ENCODE data around the gene ZBP1. TPM values are rescaled to one million over a fixed set of nuclear protein-coding genes. Genes with fewer than 3 reads are reported as not detected.

ZBP1 gene
- total RNA-seq, 2 donors from 2014 or later, result 0.70 to 1.6 TPM

- ATAC-seq (replicated peaks in 1 of 2) (no peak), DNase-seq (no peak)
- no peaks in the 10 kb centered on the region for H3K9me3 Mint-ChIP-seq
- H3K4me1 Mint-ChIP-seq (ENCODE audit: low read depth), result no peaks in the 10 kb centered on the region
- H3K27ac Mint-ChIP-seq, result no peak overlapping the region
- no peak overlapping the region for H3K4me3 Mint-ChIP-seq
- no peaks in the 10 kb centered on the region for H3K36me3 Mint-ChIP-seq (ENCODE audit: insufficient read depth in 2 of 2)
- peaks cover 35% of the 10 kb centered on the region for H3K27me3 Mint-ChIP-seq (ENCODE audit: low read depth)
Observed at GRCh38 chr20:57576617-57577550, 43.3 kb downstream of the ZBP1 start.

DNA sequence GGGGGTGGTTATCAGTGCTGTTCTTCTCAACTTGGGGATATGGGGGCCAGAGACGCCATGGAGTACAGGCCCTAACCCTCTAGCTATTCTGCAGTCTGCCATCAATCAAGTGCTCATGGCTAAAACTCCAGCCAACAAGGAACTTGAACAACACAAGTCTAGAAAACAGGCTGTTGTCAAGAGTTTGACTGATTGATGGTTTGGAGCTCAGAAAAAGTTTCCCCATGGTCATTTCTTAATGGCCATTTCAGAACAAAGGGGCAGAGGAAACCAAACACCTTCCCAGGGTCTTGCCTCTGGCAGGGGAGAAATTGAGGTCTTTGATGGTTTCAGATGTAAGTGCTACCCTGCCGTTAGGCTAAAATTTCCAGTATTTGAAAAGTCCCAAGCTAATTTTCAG lies 44.2 kb downstream of the ZBP1 start:
- peaks cover 26% of the 10 kb centered on the region for H3K27me3 Mint-ChIP-seq (ENCODE audit: low read depth)
- H3K4me3 Mint-ChIP-seq, result no peak overlapping the region
- ATAC-seq (replicated peaks in 1 of 2) (no peak), DNase-seq (no peak)
- H3K9me3 Mint-ChIP-seq, result no peaks in the 10 kb centered on the region
- H3K36me3 Mint-ChIP-seq (ENCODE audit: insufficient read depth in 2 of 2), result no peaks in the 10 kb centered on the region
- no peak overlapping the region for H3K27ac Mint-ChIP-seq
- H3K4me1 Mint-ChIP-seq (ENCODE audit: low read depth), result no peaks in the 10 kb centered on the region

DNA sequence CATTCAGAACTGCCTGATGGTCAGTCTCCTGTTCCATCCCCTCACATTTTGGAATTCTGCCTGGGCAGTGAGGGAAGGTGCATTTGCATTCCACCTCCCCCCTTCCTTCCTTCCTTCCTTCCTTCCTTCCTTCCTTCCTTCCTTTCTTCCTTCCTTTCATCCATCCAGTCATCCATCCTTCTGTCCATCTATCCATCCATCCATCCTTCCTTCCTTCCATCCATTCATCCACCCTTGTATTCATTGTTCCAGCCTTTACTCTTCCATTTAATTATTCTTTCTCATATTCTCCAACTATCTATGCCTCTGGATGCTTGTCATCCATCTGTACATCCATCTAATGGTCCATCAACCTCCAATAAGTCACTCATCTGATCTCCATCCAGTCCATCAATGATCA lies 45.3 kb downstream of the ZBP1 start:
- ATAC-seq (replicated peaks in 1 of 2), result no peak

DNA sequence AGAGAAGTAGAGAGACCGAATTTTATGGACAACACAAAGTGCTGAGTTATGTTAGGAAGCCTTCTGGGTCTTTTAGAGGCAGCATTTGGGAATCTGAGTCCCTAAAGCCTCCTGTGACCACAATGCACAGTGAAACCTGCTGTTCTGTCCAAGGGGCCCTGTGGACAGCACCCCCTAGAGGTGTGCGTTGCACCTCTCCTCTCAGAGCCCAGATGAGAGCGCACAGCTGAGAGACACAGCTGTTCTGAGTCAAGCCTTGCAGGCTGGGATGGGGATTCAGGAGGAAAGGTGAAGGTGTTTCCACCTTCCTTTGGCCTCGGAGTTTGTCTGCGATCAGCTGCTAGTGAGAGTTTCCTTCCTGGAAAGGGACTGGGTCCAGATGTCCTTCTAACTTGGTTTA lies 46.3 kb downstream of the ZBP1 start:
- H3K27ac Mint-ChIP-seq, result no peak overlapping the region
- no peak overlapping the region for H3K4me3 Mint-ChIP-seq
- no peaks in the 10 kb centered on the region for H3K36me3 Mint-ChIP-seq (ENCODE audit: insufficient read depth in 2 of 2)
- H3K27me3 Mint-ChIP-seq (ENCODE audit: low read depth), result peaks cover 11% of the 10 kb centered on the region
- DNase-seq (no peak), ATAC-seq (replicated peaks in 1 of 2) (no peak)
- no peaks in the 10 kb centered on the region for H3K4me1 Mint-ChIP-seq (ENCODE audit: low read depth)
- no peaks in the 10 kb centered on the region for H3K9me3 Mint-ChIP-seq

More for the DNA sequence above, 45.3 kb downstream of the ZBP1 start:
- no peaks in the 10 kb centered on the region for H3K4me1 Mint-ChIP-seq (ENCODE audit: low read depth)
- DNase-seq, result no peak
- H3K27ac Mint-ChIP-seq, result no peak overlapping the region
- H3K4me3 Mint-ChIP-seq, result no peak overlapping the region
- no peaks in the 10 kb centered on the region for H3K36me3 Mint-ChIP-seq (ENCODE audit: insufficient read depth in 2 of 2)
- H3K9me3 Mint-ChIP-seq, result no peaks in the 10 kb centered on the region
- H3K27me3 Mint-ChIP-seq (ENCODE audit: low read depth), result peaks cover 15% of the 10 kb centered on the region

DNA sequence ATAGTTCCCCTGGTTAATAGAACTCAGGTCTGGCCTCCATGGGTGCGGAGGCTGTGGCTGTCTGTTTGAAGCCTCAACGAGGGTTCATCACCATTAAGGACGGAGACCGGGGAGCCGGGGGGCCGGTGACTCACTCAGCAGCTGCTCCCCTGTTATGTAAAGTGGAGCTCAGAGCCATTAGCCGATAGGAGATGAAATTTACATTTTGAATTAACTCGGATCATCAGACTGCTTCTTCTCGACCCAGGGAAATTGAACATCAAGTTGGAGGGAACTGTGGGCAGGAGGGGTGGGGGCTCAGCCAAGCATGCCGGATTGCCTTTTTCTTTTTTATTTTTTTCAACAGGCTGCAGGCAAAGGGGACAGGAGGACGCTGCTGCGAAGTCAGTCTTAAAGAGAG lies 47.0 kb downstream of the ZBP1 start:
- Mint-ChIP-seq H3K36me3 (ENCODE audit: insufficient read depth in 2 of 2) (no peaks in the 10 kb centered on the region), H3K27ac (no peak overlapping the region)

DNA sequence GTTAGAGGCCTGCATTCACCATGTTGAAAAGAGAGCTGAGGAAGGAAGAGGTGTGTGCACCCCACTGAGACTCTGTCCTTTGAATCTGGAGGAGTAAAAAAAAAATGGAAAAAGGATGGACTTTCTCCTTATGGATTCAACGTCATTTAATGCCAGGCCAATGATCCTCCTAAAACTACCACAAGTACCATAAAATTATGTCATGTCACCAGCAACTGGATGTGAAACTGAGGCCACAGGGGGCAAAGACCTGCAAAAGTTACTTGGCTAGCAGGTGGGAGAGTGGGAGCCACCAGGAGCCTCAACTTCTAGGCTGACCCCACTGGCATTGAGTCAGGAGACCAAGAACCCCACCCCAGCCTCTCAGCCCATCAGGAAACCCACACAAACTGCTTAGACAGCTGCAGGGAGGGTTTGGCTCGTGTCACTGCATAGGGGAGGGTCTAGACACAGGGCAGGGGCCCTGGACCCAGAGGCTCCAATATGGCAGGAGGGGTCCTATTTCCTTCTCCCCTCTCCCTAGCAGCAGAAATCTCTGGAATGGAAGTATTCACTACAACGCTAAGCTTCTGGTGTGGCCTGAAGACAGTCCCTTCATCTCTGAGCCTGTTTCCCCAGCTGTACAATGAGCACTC lies 48.3 kb downstream of the ZBP1 start:
- Mint-ChIP-seq H3K36me3 (ENCODE audit: insufficient read depth in 2 of 2) (no peaks in the 10 kb centered on the region), H3K4me1 (ENCODE audit: low read depth) (no peaks in the 10 kb centered on the region), H3K27me3 (ENCODE audit: low read depth) (peaks cover 21% of the 10 kb centered on the region), H3K27ac (no peak overlapping the region), H3K4me3 (no peak overlapping the region), H3K9me3 (no peaks in the 10 kb centered on the region)
- DNase-seq (no peak), ATAC-seq (replicated peaks in 1 of 2) (no peak)

More for the DNA sequence above, 47.0 kb downstream of the ZBP1 start:
- ATAC-seq (replicated peaks in 1 of 2) (no peak), DNase-seq (no peak)
- H3K4me3 Mint-ChIP-seq, result no peak overlapping the region
- H3K4me1 Mint-ChIP-seq (ENCODE audit: low read depth), result no peaks in the 10 kb centered on the region
- H3K27me3 Mint-ChIP-seq (ENCODE audit: low read depth), result peaks cover 14% of the 10 kb centered on the region
- no peaks in the 10 kb centered on the region for H3K9me3 Mint-ChIP-seq

- Mint-ChIP-seq H3K9me3 (no peaks in the 10 kb centered on the region), H3K36me3 (ENCODE audit: insufficient read depth in 2 of 2) (no peaks in the 10 kb centered on the region), H3K4me3 (no peak overlapping the region), H3K4me1 (ENCODE audit: low read depth) (no peaks in the 10 kb centered on the region), H3K27ac (no peak overlapping the region), H3K27me3 (ENCODE audit: low read depth) (peaks cover 21% of the 10 kb centered on the region)
- DNase-seq, result no peak
- ATAC-seq (replicated peaks in 1 of 2), result no peak
Observed at GRCh38 chr20:57570920-57571319, 49.3 kb downstream of the ZBP1 start.

GRCh38 chr20:57570145-57570850 lies 49.9 kb downstream of the ZBP1 start:
- Mint-ChIP-seq H3K4me1 (ENCODE audit: low read depth) (no peaks in the 10 kb centered on the region), H3K27me3 (ENCODE audit: low read depth) (peaks cover 27% of the 10 kb centered on the region), H3K9me3 (no peaks in the 10 kb centered on the region), H3K36me3 (ENCODE audit: insufficient read depth in 2 of 2) (no peaks in the 10 kb centered on the region), H3K4me3 (no peak overlapping the region), H3K27ac (no peak overlapping the region)
- no peak for DNase-seq
- no peak for ATAC-seq (replicated peaks in 1 of 2)

DNA sequence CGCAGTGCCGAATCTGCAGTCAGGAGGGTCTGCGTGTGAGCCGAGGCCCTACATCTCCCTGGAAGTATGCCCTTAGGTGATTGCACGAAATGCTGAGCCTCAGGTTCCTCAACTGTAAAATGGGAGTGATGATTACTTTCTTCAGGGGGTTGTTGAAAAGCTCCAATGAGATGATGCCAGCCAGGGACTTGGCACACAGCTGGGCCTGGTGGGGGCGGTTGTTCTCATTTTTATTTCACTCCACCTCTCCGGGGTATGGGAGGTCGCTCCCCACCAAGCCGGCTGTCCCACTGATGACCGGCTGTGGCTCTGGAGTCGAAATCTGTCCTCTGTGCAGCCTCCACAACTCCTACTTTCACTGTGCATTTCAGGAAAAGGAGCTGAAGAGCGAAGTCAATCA lies 51.3 kb downstream of the ZBP1 start:
- Mint-ChIP-seq H3K36me3 (ENCODE audit: insufficient read depth in 2 of 2) (no peaks in the 10 kb centered on the region), H3K4me1 (ENCODE audit: low read depth) (no peaks in the 10 kb centered on the region), H3K27ac (no peak overlapping the region), H3K4me3 (no peak overlapping the region), H3K27me3 (ENCODE audit: low read depth) (peaks cover 33% of the 10 kb centered on the region), H3K9me3 (no peaks in the 10 kb centered on the region)
- ATAC-seq (replicated peaks in 1 of 2) (no peak), DNase-seq (no peak)

DNA sequence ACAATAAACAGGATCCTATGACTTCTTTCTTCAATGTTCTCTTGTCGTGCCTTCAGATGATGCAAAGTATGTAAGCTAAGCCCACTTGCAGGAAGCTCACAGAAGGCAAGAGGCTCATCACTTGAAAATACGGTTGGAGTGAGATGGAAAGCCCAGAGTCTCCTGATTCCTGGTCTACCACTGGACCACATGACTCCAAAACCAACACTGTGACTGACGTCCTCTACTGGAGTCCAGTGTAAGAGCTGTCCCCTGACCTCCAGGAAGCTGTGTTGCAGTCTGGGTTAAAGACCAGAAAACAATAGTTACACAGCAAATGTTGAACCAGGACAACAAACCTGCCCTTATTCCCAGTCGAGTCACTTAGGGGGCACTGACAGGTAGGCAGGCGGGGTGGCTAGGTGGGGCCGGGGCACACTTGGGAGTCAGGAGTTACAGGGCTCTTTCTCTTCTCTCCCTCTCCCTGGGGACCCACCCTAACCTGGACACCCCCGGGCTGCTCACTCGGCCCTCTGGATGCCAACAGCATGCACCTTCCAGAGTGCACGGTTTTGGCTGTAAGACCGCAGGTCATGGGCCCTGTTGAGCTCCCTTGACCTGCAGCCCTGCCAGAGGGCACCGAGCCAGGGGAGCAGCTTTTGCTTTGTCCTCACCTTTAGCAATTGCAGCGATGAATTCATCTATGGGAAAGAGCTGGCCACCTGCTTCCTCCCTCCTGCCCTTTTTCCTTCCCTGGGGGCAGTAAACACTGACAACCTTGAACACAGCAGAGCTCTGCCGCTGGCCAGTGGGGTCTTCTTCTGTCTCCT lies 51.9 kb downstream of the ZBP1 start:
- H3K9me3 Mint-ChIP-seq, result no peaks in the 10 kb centered on the region
- no peak overlapping the region for H3K27ac Mint-ChIP-seq
- H3K4me1 Mint-ChIP-seq (ENCODE audit: low read depth), result no peaks in the 10 kb centered on the region
- no peaks in the 10 kb centered on the region for H3K36me3 Mint-ChIP-seq (ENCODE audit: insufficient read depth in 2 of 2)
- no peak overlapping the region for H3K4me3 Mint-ChIP-seq
- DNase-seq (no peak), ATAC-seq (replicated peaks in 1 of 2) (no peak)
- H3K27me3 Mint-ChIP-seq (ENCODE audit: low read depth), result peaks cover 33% of the 10 kb centered on the region

DNA sequence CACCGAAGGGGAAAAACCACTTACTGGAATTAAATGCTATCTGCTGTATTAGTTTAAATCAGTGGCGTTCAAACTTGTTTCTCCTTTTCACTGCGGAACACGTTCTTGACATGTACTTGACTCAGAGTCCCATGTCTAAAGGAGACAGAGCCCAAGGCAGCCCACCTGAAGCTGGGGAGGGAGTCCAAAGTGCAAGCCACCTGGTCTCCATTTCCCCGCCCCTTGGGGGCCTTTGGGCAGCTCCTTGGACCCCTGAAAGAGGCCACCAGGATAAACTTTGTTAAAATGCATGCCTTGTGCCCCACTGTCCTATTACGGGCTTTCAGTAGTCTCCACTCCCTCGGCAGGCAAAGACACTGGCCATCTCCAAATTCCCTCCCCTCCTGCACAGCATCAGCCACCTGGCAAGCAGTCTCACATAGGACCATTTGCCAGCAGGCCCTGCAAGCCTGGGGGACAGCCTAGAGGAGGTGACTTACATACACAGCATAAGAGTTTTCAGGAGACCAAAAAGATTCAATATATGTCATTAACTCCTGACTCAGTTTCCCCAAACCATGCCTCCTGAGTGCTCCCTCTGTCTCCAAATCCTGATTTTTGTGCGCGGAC lies 52.7 kb downstream of the ZBP1 start:
- no peaks in the 10 kb centered on the region for H3K9me3 Mint-ChIP-seq
- H3K4me1 Mint-ChIP-seq (ENCODE audit: low read depth), result no peaks in the 10 kb centered on the region
- no peaks in the 10 kb centered on the region for H3K36me3 Mint-ChIP-seq (ENCODE audit: insufficient read depth in 2 of 2)
- DNase-seq, result no peak
- H3K27ac Mint-ChIP-seq, result no peak overlapping the region
- no peak overlapping the region for H3K4me3 Mint-ChIP-seq
- no peak for ATAC-seq (replicated peaks in 1 of 2)
- H3K27me3 Mint-ChIP-seq (ENCODE audit: low read depth), result peaks cover 28% of the 10 kb centered on the region

DNA sequence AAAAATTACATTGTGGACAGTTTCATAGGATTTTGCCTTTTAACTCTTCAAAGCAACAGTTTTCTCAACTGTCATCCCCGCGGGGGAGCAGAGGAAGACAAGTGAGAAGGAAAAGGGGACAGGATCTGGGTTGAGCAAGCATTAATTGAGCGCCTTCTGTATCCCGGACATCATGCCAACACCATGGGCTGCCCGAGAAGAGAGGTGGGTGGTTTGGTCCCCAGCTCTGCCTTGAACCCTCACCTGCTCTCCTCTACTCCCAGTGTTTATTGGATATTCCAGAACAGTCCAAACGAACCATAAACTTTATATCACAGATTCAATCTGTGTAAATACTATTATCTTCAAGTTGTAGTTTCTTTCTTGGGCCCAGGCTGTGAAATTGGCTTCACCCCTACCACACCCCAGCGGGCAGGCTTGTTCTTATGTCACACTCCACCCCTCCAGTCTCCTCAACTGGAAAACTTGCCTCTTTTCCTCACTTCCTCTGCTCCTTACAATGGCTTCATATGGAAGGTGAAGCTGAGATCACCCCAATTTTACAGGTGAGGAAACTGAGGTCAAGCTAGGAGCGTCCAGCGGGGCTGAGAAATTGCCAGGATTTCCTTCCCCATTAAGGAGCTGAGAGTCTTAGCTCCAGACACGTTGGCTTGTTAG lies 53.3 kb downstream of the ZBP1 start:
- Mint-ChIP-seq H3K4me1 (ENCODE audit: low read depth) (no peaks in the 10 kb centered on the region), H3K4me3 (no peak overlapping the region), H3K27me3 (ENCODE audit: low read depth) (peaks cover 26% of the 10 kb centered on the region), H3K36me3 (ENCODE audit: insufficient read depth in 2 of 2) (no peaks in the 10 kb centered on the region), H3K27ac (no peak overlapping the region), H3K9me3 (no peaks in the 10 kb centered on the region)
- ATAC-seq (replicated peaks in 1 of 2) (no peak), DNase-seq (no peak)

Measured in activated T-cell treated with anti-CD3 and anti-CD28 coated beads, Interleukin-2, amount 50 U/mL, for 72 hours (primary cell).